GM23338 (cell line): ENCODE results near the gene SUN5. TPM values are rescaled to one million over a fixed set of nuclear protein-coding genes. Genes with fewer than 3 reads are reported as not detected.

Experiments
- ATAC-seq: fragments of 200-7000 bp; cut with Tn5 transposase; 3 replicates; pipeline ENCODE4 v1.9.1; 2020
- DNase-seq: peaks from one replicate; pipeline ENCODE4 v3.0.0-alpha.2; 2015; ENCODE audit warnings: low spot score
- H2AFZ ChIP-seq: fragments of 200-600 bp; sonication (generic); 2 replicates; pipeline ENCODE4 v1.8.0; 2016; ENCODE audit warnings: antibody characterized with exemption, mild to moderate bottlenecking, moderate library complexity
- H3F3A ChIP-seq: fragments of 200-600 bp; sonication (generic); replicated peaks from 2 replicates; pipeline ENCODE4 v1.8.0; 2017; ENCODE audit warnings: antibody characterized with exemption, mixed run types, low read depth
- H3K27ac ChIP-seq: fragments of 200-600 bp; sonication (generic); 2 replicates; pipeline ENCODE4 v1.6.1; 2016; ENCODE audit warnings: low read depth
- H3K27me3 ChIP-seq: fragments of 200-600 bp; sonication (generic); 2 replicates; pipeline ENCODE4 v1.8.0; 2016; ENCODE audit warnings: mild to moderate bottlenecking, mixed run types, moderate library complexity; ENCODE audit not compliant: insufficient read depth
- H3K36me3 ChIP-seq: fragments of 200-600 bp; sonication (generic); 2 replicates; pipeline ENCODE4 v1.8.0; 2016; ENCODE audit warnings: mild to moderate bottlenecking; ENCODE audit not compliant: insufficient read depth
- H3K4me1 ChIP-seq: fragments of 200-600 bp; sonication (generic); 2 replicates; pipeline ENCODE4 v1.8.0; 2016; ENCODE audit warnings: mild to moderate bottlenecking, moderate library complexity; ENCODE audit not compliant: insufficient read depth
- H3K4me2 ChIP-seq: fragments of 200-600 bp; sonication (generic); 2 replicates; pipeline ENCODE4 v1.7.1; 2017; ENCODE audit warnings: mixed run types
- H3K4me3 ChIP-seq: fragments of 200-600 bp; sonication (generic); 2 replicates; pipeline ENCODE4 v1.6.1; 2016; ENCODE audit warnings: mixed run types
- H3K79me2 ChIP-seq: fragments of 200-600 bp; sonication (generic); replicated peaks from 2 replicates; pipeline ENCODE4 v1.8.0; 2017; ENCODE audit warnings: mild to moderate bottlenecking; ENCODE audit not compliant: insufficient read depth
- H3K9me2 ChIP-seq: fragments of 200-600 bp; sonication (generic); 2 replicates; pipeline ENCODE4 v1.8.0; 2017; ENCODE audit not compliant: insufficient read depth
- H4K20me1 ChIP-seq: fragments of 200-600 bp; sonication (generic); replicated peaks from 2 replicates; pipeline ENCODE4 v1.8.0; 2017; ENCODE audit warnings: mild to moderate bottlenecking; ENCODE audit not compliant: insufficient read depth
- H3K27ac Mint-ChIP-seq: 2 replicates; pipeline ENCODE4 v1.8.0; 2020; ENCODE audit warnings: inconsistent platforms, mild to moderate bottlenecking, moderate library complexity, mixed read lengths
- H3K27me3 Mint-ChIP-seq: 3 replicates; pipeline ENCODE4 v1.8.0; 2022; ENCODE audit warnings: low read depth, mild to moderate bottlenecking, moderate library complexity, mixed read lengths, inconsistent platforms; ENCODE audit not compliant: insufficient read depth, poor library complexity
- H3K36me3 Mint-ChIP-seq: 3 replicates; pipeline ENCODE4 v1.8.0; 2021; ENCODE audit warnings: low read depth, mild to moderate bottlenecking, inconsistent platforms, moderate library complexity, mixed read lengths
- H3K4me1 Mint-ChIP-seq: 3 replicates; pipeline ENCODE4 v1.8.0; 2020; ENCODE audit warnings: mild to moderate bottlenecking, inconsistent platforms, mixed read lengths
- H3K4me3 Mint-ChIP-seq: 3 replicates; pipeline ENCODE4 v1.8.0; 2021; ENCODE audit warnings: moderate library complexity, mild to moderate bottlenecking, inconsistent platforms, mixed read lengths
- H3K9me3 Mint-ChIP-seq: 3 replicates; pipeline ENCODE4 v1.8.0; 2020; ENCODE audit warnings: moderate library complexity, mild to moderate bottlenecking, inconsistent platforms, mixed read lengths
- CREB1 ChIP-seq: fragments of 250-450 bp; sonication (Bioruptor Pico); IDR thresholded peaks from 2 replicates; pipeline ENCODE4 v1.5.0; 2020; ENCODE audit warnings: low read depth, mild to moderate bottlenecking, moderate library complexity
- EZH2 ChIP-seq: fragments of 200-600 bp; sonication (generic); IDR thresholded peaks from one replicate; pipeline ENCODE4 v1.8.0; 2017; ENCODE audit warnings: antibody characterized with exemption, mild to moderate bottlenecking, low read depth; ENCODE audit not compliant: unreplicated experiment
- EZH2phosphoT487 ChIP-seq: fragments of 200-600 bp; sonication (generic); IDR thresholded peaks from one replicate; pipeline ENCODE4 v1.8.1; 2018; ENCODE audit warnings: antibody characterized with exemption; ENCODE audit not compliant: unreplicated experiment
- JUNB ChIP-seq: IDR thresholded peaks from one replicate; pipeline ENCODE4 v1.6.1; 2016; ENCODE audit warnings: antibody characterized with exemption; ENCODE audit not compliant: unreplicated experiment
- NANOG ChIP-seq: IDR thresholded peaks from 2 replicates; pipeline ENCODE4 v1.6.1; 2016; ENCODE audit warnings: antibody characterized with exemption, borderline replicate concordance
- POLR2AphosphoS5 ChIP-seq: IDR thresholded peaks from 2 replicates; pipeline ENCODE4 v1.6.1; 2016; ENCODE audit warnings: antibody characterized with exemption, low read depth
- STAT1 ChIP-seq: IDR thresholded peaks from one replicate; pipeline ENCODE4 v1.6.1; 2016; ENCODE audit warnings: antibody characterized with exemption; ENCODE audit not compliant: unreplicated experiment
- ZNF114 ChIP-seq: fragments of 250-450 bp; sonication (Bioruptor Pico); IDR thresholded peaks from 2 replicates; pipeline ENCODE4 v1.5.0; 2020; ENCODE audit warnings: mild to moderate bottlenecking, moderate library complexity
- polyA plus RNA-seq: library from polyadenylated mRNA; unstranded; fragments of >200 nt; fragmentation: Nextera tagmentation; extraction: Ambion mirVana; gene quantifications from 2 replicates; pipeline ENCODE4 v1.2.1, GENCODE V29; 2016
- total RNA-seq: library from RNA; depleted of rRNA; stranded (reverse); fragments of >200 nt; shearing (Covaris generic); gene quantifications from 2 replicates; pipeline ENCODE4 v1.2.3, GENCODE V29; 2014
- TF ChIP-seq, protein P1 (sequence below): fragments of 250-450 bp; sonication (Bioruptor Pico); IDR thresholded peaks from 2 replicates; pipeline ENCODE4 v1.5.0; 2020; ENCODE audit warnings: mild to moderate bottlenecking, moderate library complexity
- TF ChIP-seq, protein P2 (sequence below), 2 experiments: fragments of 200-600 bp in 1 of 2; sonication (generic) in 1 of 2; conservative IDR thresholded peaks; 2 replicates each; pipeline versions ENCODE4 v1.5.1 to v1.6.1; 2016 to 2017; ENCODE audit warnings: antibody characterized with exemption in 2 of 2, low read depth in 2 of 2, mild to moderate bottlenecking in 2 of 2, moderate library complexity in 1 of 2
- TF ChIP-seq, protein P3 (sequence below): IDR thresholded peaks from 2 replicates; pipeline ENCODE4 v1.6.1; 2016; ENCODE audit warnings: antibody characterized with exemption
- TF ChIP-seq, protein P4 (sequence below): IDR thresholded peaks from one replicate; pipeline ENCODE4 v1.6.1; 2018; ENCODE audit warnings: antibody characterized with exemption; ENCODE audit not compliant: unreplicated experiment

Gene SUN5
- total and polyA plus RNA-seq, 2 experiments from 2014 or later, result not detected

DNA sequence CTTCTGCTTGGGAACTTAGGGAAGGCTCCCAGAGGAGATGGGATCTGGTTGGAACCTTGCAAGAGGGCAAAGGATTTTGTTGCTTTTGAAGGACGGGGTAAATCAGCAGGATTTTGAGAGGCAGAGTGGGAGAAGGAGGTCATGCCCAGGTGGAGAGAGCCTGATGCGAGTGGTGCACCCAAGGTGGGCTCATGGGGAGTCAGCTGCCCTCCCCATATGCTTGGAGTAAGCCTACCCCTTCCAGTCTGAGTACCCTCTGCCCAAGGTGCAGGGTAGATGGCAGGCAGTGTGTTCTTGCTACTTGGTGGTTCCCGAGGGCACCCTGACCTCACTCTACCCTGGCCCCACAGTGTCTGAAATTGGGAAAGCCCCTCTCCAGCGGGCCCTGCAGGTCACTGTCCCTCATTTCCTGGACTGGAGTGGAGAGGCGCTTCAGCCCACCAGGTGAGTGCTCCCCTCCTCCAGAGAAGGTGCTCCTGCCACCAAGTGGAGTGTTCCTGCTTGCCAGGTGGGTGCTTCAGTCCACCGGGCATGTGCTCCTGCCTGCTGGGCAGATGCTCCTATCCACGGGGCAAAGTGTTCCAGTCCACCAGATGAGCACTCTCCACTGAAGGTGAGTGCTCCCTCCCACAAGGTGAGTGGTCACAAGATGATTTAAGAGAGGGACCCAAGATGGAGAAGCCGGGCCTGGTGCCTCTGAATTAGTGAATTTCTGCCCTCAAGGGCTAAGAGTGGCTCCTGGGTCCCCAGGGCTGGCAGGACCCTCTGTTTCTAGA lies 6.6 kb upstream of the SUN5 start:
- no peaks in the 10 kb centered on the region for H3K36me3 ChIP-seq
- H3K36me3 Mint-ChIP-seq, result no peaks in the 10 kb centered on the region
- TF ChIP-seq POLR2AphosphoS5, result no peak
- TF ChIP-seq CREB1, result no peak
- TF ChIP-seq, protein P1, sequence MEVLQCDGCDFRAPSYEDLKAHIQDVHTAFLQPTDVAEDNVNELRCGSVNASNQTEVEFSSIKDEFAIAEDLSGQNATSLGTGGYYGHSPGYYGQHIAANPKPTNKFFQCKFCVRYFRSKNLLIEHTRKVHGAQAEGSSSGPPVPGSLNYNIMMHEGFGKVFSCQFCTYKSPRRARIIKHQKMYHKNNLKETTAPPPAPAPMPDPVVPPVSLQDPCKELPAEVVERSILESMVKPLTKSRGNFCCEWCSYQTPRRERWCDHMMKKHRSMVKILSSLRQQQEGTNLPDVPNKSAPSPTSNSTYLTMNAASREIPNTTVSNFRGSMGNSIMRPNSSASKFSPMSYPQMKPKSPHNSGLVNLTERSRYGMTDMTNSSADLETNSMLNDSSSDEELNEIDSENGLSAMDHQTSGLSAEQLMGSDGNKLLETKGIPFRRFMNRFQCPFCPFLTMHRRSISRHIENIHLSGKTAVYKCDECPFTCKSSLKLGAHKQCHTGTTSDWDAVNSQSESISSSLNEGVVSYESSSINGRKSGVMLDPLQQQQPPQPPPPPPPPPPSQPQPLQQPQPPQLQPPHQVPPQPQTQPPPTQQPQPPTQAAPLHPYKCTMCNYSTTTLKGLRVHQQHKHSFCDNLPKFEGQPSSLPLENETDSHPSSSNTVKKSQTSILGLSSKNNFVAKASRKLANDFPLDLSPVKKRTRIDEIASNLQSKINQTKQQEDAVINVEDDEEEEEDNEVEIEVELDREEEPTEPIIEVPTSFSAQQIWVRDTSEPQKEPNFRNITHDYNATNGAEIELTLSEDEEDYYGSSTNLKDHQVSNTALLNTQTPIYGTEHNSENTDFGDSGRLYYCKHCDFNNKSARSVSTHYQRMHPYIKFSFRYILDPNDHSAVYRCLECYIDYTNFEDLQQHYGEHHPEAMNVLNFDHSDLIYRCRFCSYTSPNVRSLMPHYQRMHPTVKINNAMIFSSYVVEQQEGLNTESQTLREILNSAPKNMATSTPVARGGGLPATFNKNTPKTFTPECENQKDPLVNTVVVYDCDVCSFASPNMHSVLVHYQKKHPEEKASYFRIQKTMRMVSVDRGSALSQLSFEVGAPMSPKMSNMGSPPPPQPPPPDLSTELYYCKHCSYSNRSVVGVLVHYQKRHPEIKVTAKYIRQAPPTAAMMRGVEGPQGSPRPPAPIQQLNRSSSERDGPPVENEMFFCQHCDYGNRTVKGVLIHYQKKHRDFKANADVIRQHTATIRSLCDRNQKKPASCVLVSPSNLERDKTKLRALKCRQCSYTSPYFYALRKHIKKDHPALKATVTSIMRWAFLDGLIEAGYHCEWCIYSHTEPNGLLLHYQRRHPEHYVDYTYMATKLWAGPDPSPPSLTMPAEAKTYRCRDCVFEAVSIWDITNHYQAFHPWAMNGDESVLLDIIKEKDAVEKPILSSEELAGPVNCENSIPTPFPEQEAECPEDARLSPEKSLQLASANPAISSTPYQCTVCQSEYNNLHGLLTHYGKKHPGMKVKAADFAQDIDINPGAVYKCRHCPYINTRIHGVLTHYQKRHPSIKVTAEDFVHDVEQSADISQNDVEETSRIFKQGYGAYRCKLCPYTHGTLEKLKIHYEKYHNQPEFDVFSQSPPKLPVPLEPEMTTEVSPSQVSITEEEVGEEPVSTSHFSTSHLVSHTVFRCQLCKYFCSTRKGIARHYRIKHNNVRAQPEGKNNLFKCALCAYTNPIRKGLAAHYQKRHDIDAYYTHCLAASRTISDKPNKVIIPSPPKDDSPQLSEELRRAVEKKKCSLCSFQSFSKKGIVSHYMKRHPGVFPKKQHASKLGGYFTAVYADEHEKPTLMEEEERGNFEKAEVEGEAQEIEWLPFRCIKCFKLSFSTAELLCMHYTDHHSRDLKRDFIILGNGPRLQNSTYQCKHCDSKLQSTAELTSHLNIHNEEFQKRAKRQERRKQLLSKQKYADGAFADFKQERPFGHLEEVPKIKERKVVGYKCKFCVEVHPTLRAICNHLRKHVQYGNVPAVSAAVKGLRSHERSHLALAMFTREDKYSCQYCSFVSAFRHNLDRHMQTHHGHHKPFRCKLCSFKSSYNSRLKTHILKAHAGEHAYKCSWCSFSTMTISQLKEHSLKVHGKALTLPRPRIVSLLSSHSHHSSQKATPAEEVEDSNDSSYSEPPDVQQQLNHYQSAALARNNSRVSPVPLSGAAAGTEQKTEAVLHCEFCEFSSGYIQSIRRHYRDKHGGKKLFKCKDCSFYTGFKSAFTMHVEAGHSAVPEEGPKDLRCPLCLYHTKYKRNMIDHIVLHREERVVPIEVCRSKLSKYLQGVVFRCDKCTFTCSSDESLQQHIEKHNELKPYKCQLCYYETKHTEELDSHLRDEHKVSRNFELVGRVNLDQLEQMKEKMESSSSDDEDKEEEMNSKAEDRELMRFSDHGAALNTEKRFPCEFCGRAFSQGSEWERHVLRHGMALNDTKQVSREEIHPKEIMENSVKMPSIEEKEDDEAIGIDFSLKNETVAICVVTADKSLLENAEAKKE, result no peak
- TF ChIP-seq, protein P2, sequence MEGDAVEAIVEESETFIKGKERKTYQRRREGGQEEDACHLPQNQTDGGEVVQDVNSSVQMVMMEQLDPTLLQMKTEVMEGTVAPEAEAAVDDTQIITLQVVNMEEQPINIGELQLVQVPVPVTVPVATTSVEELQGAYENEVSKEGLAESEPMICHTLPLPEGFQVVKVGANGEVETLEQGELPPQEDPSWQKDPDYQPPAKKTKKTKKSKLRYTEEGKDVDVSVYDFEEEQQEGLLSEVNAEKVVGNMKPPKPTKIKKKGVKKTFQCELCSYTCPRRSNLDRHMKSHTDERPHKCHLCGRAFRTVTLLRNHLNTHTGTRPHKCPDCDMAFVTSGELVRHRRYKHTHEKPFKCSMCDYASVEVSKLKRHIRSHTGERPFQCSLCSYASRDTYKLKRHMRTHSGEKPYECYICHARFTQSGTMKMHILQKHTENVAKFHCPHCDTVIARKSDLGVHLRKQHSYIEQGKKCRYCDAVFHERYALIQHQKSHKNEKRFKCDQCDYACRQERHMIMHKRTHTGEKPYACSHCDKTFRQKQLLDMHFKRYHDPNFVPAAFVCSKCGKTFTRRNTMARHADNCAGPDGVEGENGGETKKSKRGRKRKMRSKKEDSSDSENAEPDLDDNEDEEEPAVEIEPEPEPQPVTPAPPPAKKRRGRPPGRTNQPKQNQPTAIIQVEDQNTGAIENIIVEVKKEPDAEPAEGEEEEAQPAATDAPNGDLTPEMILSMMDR (conservative IDR thresholded peaks at IDR 0.05; ENCODE audit: low read depth in 2 of 2), result no peak
- no peak for TF ChIP-seq EZH2
- TF ChIP-seq JUNB, result no peak
- no peak for TF ChIP-seq ZNF114
- TF ChIP-seq EZH2phosphoT487, result no peak
- TF ChIP-seq, protein P3, sequence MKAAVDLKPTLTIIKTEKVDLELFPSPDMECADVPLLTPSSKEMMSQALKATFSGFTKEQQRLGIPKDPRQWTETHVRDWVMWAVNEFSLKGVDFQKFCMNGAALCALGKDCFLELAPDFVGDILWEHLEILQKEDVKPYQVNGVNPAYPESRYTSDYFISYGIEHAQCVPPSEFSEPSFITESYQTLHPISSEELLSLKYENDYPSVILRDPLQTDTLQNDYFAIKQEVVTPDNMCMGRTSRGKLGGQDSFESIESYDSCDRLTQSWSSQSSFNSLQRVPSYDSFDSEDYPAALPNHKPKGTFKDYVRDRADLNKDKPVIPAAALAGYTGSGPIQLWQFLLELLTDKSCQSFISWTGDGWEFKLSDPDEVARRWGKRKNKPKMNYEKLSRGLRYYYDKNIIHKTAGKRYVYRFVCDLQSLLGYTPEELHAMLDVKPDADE, result no peak
- no peak for TF ChIP-seq STAT1
- TF ChIP-seq, protein P4, sequence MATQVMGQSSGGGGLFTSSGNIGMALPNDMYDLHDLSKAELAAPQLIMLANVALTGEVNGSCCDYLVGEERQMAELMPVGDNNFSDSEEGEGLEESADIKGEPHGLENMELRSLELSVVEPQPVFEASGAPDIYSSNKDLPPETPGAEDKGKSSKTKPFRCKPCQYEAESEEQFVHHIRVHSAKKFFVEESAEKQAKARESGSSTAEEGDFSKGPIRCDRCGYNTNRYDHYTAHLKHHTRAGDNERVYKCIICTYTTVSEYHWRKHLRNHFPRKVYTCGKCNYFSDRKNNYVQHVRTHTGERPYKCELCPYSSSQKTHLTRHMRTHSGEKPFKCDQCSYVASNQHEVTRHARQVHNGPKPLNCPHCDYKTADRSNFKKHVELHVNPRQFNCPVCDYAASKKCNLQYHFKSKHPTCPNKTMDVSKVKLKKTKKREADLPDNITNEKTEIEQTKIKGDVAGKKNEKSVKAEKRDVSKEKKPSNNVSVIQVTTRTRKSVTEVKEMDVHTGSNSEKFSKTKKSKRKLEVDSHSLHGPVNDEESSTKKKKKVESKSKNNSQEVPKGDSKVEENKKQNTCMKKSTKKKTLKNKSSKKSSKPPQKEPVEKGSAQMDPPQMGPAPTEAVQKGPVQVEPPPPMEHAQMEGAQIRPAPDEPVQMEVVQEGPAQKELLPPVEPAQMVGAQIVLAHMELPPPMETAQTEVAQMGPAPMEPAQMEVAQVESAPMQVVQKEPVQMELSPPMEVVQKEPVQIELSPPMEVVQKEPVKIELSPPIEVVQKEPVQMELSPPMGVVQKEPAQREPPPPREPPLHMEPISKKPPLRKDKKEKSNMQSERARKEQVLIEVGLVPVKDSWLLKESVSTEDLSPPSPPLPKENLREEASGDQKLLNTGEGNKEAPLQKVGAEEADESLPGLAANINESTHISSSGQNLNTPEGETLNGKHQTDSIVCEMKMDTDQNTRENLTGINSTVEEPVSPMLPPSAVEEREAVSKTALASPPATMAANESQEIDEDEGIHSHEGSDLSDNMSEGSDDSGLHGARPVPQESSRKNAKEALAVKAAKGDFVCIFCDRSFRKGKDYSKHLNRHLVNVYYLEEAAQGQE, result no peak
- TF ChIP-seq NANOG, result no peak
- no peaks in the 10 kb centered on the region for H4K20me1 ChIP-seq
- no peak overlapping the region for H3K4me3 ChIP-seq
- no peaks in the 10 kb centered on the region for H3K27me3 ChIP-seq
- no peaks in the 10 kb centered on the region for H3K4me1 ChIP-seq
- H3K9me2 ChIP-seq, result no peaks in the 10 kb centered on the region
- peaks cover 16% of the 10 kb centered on the region for H3K27me3 Mint-ChIP-seq
- no peaks in the 10 kb centered on the region for H3K79me2 ChIP-seq
- no peak overlapping the region for H3K4me2 ChIP-seq
- no peak for DNase-seq
- no peak for ATAC-seq
- no peak overlapping the region for H2AFZ ChIP-seq
- no peak overlapping the region for H3K27ac Mint-ChIP-seq
- no peak overlapping the region for H3K27ac ChIP-seq
- no peaks in the 10 kb centered on the region for H3F3A ChIP-seq
- no peaks in the 10 kb centered on the region for H3K9me3 Mint-ChIP-seq
- H3K4me1 Mint-ChIP-seq, result peaks cover 14% of the 10 kb centered on the region
- no peak overlapping the region for H3K4me3 Mint-ChIP-seq
